Ascending aorta (tissue), 2 donors: ENCODE data around the gene NF1. TPM values are rescaled to one million over a fixed set of nuclear protein-coding genes. Genes with fewer than 3 reads are reported as not detected.
"Not testable (repeated sequence)": the region's sequence is repeated elsewhere in the genome, so short reads cannot be mapped to it uniquely, and the experiment has no call there.

Experiments used
- DNase-seq, 2 donors: peaks; one replicate each; pipeline ENCODE4 v3.0.0-alpha.2; 2019; ENCODE audit warnings: low spot score in 2 of 2
- H3K27ac ChIP-seq, 2 donors: fragments of 200-600 bp; sonication (generic); one replicate each; pipeline ENCODE4 v1.5.1; 2016 to 2017; ENCODE audit warnings: mild to moderate bottlenecking in 1 of 2
- H3K27me3 ChIP-seq: fragments of 200-600 bp; sonication (generic); one replicate; pipeline ENCODE4 v1.5.1; 2017
- H3K36me3 ChIP-seq, 2 donors: fragments of 200-600 bp; sonication (generic); one replicate each; pipeline ENCODE4 v1.5.1; 2016
- H3K4me1 ChIP-seq, 2 donors: fragments of 200-600 bp; sonication (generic); one replicate each; pipeline ENCODE4 v1.5.1; 2016 to 2017; ENCODE audit warnings: mild to moderate bottlenecking in 1 of 2
- H3K4me3 ChIP-seq, 2 donors: fragments of 200-600 bp; sonication (generic); one replicate each; pipeline ENCODE4 v1.5.1; 2016 to 2017; ENCODE audit warnings: mild to moderate bottlenecking in 1 of 2
- H3K9me3 ChIP-seq, 2 donors: fragments of 200-600 bp; sonication (generic); one replicate each; pipeline ENCODE4 v1.5.1; 2016
- CTCF ChIP-seq, 3 experiments: fragments of 200-600 bp in 2 of 3; fragments of 450-650 bp in 1 of 3; sonication (generic) in 2 of 3; IDR thresholded peaks; one replicate each; pipeline ENCODE4 v1.5.1; 2016 to 2019; ENCODE audit warnings: antibody characterized with exemption in 3 of 3, mild to moderate bottlenecking in 1 of 3, moderate library complexity in 1 of 3
- intact Hi-C: fragments of 100-400 bp; cut with DNase I; formaldehyde crosslinking; loops from one replicate; pipeline ENCODE4 v1.15.1; 2023
- total RNA-seq: library from RNA; depleted of rRNA; stranded (reverse); fragments of >200 nt; gene quantifications from one replicate; pipeline ENCODE4 v1.1.0, GENCODE V29; 2016

The NF1 gene
- total RNA-seq, 1 donor from 2014 or later = 25.0 TPM

- no peak for DNase-seq
- Histone ChIP-seq H3K4me1 (no peaks in the 10 kb centered on the region), H3K27me3 (no peaks in the 10 kb centered on the region), H3K36me3 (no peaks in the 10 kb centered on the region), H3K4me3 (no peak overlapping the region), H3K9me3 (no peaks in the 10 kb centered on the region), H3K27ac (no peak overlapping the region)
- intact Hi-C loops = no loop called here
- TF ChIP-seq CTCF (IDR thresholded peaks at IDR 0.05) = no peak
Measured at GRCh38 chr17:31112001-31112661, 17.4 kb downstream of the NF1 start.

GRCh38 chr17:31113368-31113767 is 18.6 kb downstream of the NF1 start:
- H3K4me3 ChIP-seq, H3K36me3 ChIP-seq, H3K27me3 ChIP-seq, DNase-seq, H3K9me3 ChIP-seq, intact Hi-C loops, H3K27ac ChIP-seq, H3K4me1 ChIP-seq: not testable (repeated sequence)

- no peaks in the 10 kb centered on the region for H3K9me3 ChIP-seq
- no peaks in the 10 kb centered on the region for H3K36me3 ChIP-seq
- no peak for TF ChIP-seq CTCF (IDR thresholded peaks at IDR 0.05)
- H3K4me3 ChIP-seq = no peak overlapping the region
- DNase-seq = no peak
- no peaks in the 10 kb centered on the region for H3K4me1 ChIP-seq
- H3K27me3 ChIP-seq = no peaks in the 10 kb centered on the region
- no peak overlapping the region for H3K27ac ChIP-seq
- intact Hi-C loops = no loop called here
Measured at GRCh38 chr17:31113939-31114338, 19.2 kb downstream of the NF1 start.

GRCh38 chr17:31114956-31115555 is 20.3 kb downstream of the NF1 start:
- Histone ChIP-seq H3K27ac (no peak overlapping the region), H3K4me1 (no peaks in the 10 kb centered on the region), H3K9me3 (no peaks in the 10 kb centered on the region), H3K36me3 (no peaks in the 10 kb centered on the region), H3K27me3 (no peaks in the 10 kb centered on the region), H3K4me3 (no peak overlapping the region)
- no peak for TF ChIP-seq CTCF (IDR thresholded peaks at IDR 0.05)
- DNase-seq = no peak
- intact Hi-C loops = no loop called here

- H3K4me3 ChIP-seq = no peak overlapping the region
- H3K4me1 ChIP-seq = no peaks in the 10 kb centered on the region
- intact Hi-C loops = no loop called here
- H3K9me3 ChIP-seq = no peaks in the 10 kb centered on the region
- H3K36me3 ChIP-seq = no peaks in the 10 kb centered on the region
- no peak for DNase-seq
- no peak overlapping the region for H3K27ac ChIP-seq
- H3K27me3 ChIP-seq = no peaks in the 10 kb centered on the region
- no peak for TF ChIP-seq CTCF (IDR thresholded peaks at IDR 0.05)
Measured at GRCh38 chr17:31116167-31116566, 21.4 kb downstream of the NF1 start.

- intact Hi-C loops = no loop called here
- H3K27ac ChIP-seq = no peak overlapping the region
- DNase-seq = no peak
- H3K4me1 ChIP-seq = no peaks in the 10 kb centered on the region
- no peaks in the 10 kb centered on the region for H3K9me3 ChIP-seq
- no peaks in the 10 kb centered on the region for H3K27me3 ChIP-seq
- H3K4me3 ChIP-seq = no peak overlapping the region
- H3K36me3 ChIP-seq = no peaks in the 10 kb centered on the region
- no peak for TF ChIP-seq CTCF (IDR thresholded peaks at IDR 0.05)
Measured at GRCh38 chr17:31122746-31123145, 28.0 kb downstream of the NF1 start.
